Breast epithelium (tissue), 3 donors: ENCODE data around the gene NAALADL1.

Experiments
- POLR2A ChIP-seq: fragments of 450-650 bp; IDR thresholded peaks from one replicate; pipeline ENCODE4 v1.6.1; 2016; ENCODE audit warnings: antibody characterized with exemption, mild to moderate bottlenecking, moderate library complexity
- POLR2AphosphoS5 ChIP-seq, 3 donors: sonication (generic); formaldehyde crosslinking; IDR thresholded peaks; one replicate each; pipeline ENCODE4 v1.6.1; 2017; ENCODE audit warnings: antibody characterized with exemption in 3 of 3
- TF ChIP-seq, protein P1 (sequence below), 3 donors: fragments of 450-650 bp; IDR thresholded peaks; one replicate each; pipeline ENCODE4 v1.5.1; 2016 to 2017; ENCODE audit warnings: antibody characterized with exemption in 3 of 3, mild to moderate bottlenecking in 3 of 3, moderate library complexity in 3 of 3

DNA sequence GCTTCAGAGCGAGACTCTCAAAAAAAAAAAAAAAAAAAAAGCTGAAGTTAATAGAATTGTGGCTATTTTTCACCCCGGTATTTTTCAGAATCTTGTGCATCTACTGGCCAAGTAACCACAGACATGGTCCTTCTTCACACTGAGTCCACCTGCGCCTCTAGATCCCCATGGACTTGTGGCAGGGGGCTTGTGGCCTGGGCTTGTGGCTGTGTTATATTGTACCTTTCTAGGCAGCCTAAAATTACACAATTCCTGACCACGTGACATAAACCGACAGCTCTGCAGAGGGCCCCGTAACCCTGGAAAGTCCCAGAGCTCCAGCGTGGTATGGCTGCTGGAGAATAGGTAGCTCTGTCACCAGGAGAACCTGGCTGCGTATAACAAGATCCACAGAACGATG, 10.9 kb upstream of the NAALADL1 start:
- no peak for TF ChIP-seq POLR2A
- TF ChIP-seq, protein P1, sequence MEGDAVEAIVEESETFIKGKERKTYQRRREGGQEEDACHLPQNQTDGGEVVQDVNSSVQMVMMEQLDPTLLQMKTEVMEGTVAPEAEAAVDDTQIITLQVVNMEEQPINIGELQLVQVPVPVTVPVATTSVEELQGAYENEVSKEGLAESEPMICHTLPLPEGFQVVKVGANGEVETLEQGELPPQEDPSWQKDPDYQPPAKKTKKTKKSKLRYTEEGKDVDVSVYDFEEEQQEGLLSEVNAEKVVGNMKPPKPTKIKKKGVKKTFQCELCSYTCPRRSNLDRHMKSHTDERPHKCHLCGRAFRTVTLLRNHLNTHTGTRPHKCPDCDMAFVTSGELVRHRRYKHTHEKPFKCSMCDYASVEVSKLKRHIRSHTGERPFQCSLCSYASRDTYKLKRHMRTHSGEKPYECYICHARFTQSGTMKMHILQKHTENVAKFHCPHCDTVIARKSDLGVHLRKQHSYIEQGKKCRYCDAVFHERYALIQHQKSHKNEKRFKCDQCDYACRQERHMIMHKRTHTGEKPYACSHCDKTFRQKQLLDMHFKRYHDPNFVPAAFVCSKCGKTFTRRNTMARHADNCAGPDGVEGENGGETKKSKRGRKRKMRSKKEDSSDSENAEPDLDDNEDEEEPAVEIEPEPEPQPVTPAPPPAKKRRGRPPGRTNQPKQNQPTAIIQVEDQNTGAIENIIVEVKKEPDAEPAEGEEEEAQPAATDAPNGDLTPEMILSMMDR (IDR thresholded peaks at IDR 0.05) = no peak
- no peak for TF ChIP-seq POLR2AphosphoS5 (IDR thresholded peaks at IDR 0.05)
